ENCODE measurements around the gene SOCS7.

- TF ChIP-seq, protein P1, sequence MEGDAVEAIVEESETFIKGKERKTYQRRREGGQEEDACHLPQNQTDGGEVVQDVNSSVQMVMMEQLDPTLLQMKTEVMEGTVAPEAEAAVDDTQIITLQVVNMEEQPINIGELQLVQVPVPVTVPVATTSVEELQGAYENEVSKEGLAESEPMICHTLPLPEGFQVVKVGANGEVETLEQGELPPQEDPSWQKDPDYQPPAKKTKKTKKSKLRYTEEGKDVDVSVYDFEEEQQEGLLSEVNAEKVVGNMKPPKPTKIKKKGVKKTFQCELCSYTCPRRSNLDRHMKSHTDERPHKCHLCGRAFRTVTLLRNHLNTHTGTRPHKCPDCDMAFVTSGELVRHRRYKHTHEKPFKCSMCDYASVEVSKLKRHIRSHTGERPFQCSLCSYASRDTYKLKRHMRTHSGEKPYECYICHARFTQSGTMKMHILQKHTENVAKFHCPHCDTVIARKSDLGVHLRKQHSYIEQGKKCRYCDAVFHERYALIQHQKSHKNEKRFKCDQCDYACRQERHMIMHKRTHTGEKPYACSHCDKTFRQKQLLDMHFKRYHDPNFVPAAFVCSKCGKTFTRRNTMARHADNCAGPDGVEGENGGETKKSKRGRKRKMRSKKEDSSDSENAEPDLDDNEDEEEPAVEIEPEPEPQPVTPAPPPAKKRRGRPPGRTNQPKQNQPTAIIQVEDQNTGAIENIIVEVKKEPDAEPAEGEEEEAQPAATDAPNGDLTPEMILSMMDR (IDR thresholded peaks at IDR 0.05): no peak
- TF ChIP-seq REST (IDR thresholded peaks at IDR 0.05; ENCODE audit: insufficient read depth in 1 of 2, low read depth in 2 of 2, low read length in 1 of 2) (no peak), POLR2AphosphoS5 (IDR thresholded peaks at IDR 0.05; ENCODE audit: low read depth, low read length) (no peak), TCF7L2 (IDR thresholded peaks at IDR 0.05; ENCODE audit: low read depth, low read length) (no peak), SIN3A (IDR thresholded peaks at IDR 0.05; ENCODE audit: borderline replicate concordance, insufficient read depth, low read depth, low read length) (no peak)
Measured at GRCh38 chr17:38317081-38317480, 34.6 kb upstream of the SOCS7 start.

Measured in Panc1 (cell line).